Erythroblast (primary cell): ENCODE measurements around the gene RARG.

Experiments used
- GATA1 ChIP-seq: IDR thresholded peaks from 2 replicates; pipeline ENCODE4 v1.6.1; 2011; ENCODE audit warnings: low read depth, mild to moderate bottlenecking, control low read depth, low read length, moderate library complexity
- POLR2A ChIP-seq: IDR thresholded peaks from 2 replicates; pipeline ENCODE4 v1.6.1; 2011; ENCODE audit warnings: mild to moderate bottlenecking, low read length

GRCh38 chr12:53253298-53253697, 21.3 kb upstream of the RARG start:
- no peak for TF ChIP-seq POLR2A
- TF ChIP-seq GATA1 = no peak
